GM18519 (cell line): ENCODE data around the gene WDR93.
"Not testable (repeated sequence)": the region's sequence is repeated elsewhere in the genome, so short reads cannot be mapped to it uniquely, and the experiment has no call there.

Experiments used
- ATAC-seq: cut with Tn5 transposase; IDR thresholded peaks from one replicate; pipeline ENCODE4 v1.9.1; 2021; ENCODE audit warnings: mild to moderate bottlenecking, moderate library complexity; ENCODE audit not compliant: unreplicated experiment, low FRiP score

The WDR93 gene

GRCh38 chr15:89766357-89767311 is 76.0 kb downstream of the WDR93 start:
- ATAC-seq, result no peak

- ATAC-seq, result no peak
Measured at GRCh38 chr15:89767411-89767915, 76.9 kb downstream of the WDR93 start.

GRCh38 chr15:89768071-89768500 is 77.5 kb downstream of the WDR93 start:
- ATAC-seq, result no peak

DNA sequence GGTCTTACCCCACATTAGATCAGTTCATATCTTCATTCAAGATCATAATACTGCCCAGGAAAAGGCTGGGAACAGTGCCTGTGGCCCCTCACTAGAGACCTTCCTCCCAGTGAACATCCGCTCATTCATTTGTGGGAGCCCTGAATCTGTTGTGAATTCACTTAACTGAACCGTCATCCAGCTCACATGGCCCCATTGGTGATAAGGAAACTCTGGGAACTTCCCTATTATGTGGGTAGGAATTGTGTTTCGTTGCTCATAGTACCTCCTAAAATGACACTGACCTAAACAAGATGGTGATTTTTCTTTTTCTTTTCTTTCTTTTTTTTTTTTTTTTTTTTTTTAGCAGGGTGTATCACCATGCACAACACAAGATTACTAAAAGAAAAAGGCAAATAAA is 78.8 kb downstream of the WDR93 start:
- no peak for ATAC-seq

DNA sequence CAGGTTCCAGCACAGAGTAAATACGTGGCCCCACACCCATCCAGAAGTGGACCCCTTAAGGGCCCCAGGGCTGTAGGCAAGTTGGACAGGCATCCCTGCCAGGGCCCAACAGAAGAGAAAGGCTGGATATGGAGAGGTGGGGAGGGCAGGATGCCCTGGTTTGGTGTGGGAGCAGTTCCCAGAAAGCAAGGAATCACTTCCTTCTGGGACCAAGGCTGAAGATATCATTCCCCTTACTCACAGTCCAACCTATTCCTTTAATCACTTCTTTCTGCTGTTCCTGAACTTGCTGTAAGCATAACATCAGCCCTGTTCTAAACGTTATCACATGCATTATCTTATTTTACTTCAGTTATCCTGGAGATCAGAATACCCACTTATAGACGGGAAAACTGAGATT is 79.4 kb downstream of the WDR93 start:
- ATAC-seq, result no peak

- ATAC-seq, result no peak
Measured at GRCh38 chr15:89772932-89773583, 82.4 kb downstream of the WDR93 start.

DNA sequence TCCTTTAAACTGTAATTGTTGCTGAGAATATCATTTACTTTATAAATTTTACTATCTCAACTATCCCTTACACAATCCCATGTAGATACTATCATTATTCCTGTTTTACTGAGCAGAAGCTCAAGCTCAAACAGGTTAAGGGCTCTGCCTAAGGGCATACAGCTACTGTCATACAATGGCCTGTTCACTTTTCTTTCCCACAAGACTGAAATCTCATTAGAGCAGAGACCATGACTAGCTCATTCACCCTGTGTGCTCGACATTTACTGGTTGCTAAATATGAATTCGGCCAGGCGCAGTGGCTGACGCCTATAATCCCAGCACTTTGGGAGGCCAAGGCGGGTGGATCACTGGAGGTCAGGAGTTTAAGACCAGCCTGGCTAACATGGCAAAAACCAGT is 83.9 kb downstream of the WDR93 start:
- no peak for ATAC-seq

DNA sequence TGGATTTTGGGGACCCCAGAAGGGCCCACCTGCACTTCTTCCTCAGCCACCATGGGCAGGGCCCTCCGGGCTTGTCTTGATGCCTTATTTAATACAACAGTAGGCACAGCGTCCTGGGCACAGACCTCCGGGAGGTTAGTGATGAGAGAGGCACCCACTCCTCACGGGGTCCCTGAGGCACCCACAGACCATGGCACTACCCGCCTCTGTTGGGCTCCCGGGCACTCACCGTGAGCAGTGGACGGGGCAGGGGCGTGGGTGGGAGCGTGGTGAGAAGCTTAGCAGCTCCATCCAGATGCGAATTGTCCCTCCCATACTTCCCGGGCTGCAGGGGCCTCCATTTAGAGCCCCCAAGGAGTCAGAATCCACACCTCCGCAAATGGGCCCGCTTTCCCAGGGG is 85.2 kb downstream of the WDR93 start:
- no peak for ATAC-seq

DNA sequence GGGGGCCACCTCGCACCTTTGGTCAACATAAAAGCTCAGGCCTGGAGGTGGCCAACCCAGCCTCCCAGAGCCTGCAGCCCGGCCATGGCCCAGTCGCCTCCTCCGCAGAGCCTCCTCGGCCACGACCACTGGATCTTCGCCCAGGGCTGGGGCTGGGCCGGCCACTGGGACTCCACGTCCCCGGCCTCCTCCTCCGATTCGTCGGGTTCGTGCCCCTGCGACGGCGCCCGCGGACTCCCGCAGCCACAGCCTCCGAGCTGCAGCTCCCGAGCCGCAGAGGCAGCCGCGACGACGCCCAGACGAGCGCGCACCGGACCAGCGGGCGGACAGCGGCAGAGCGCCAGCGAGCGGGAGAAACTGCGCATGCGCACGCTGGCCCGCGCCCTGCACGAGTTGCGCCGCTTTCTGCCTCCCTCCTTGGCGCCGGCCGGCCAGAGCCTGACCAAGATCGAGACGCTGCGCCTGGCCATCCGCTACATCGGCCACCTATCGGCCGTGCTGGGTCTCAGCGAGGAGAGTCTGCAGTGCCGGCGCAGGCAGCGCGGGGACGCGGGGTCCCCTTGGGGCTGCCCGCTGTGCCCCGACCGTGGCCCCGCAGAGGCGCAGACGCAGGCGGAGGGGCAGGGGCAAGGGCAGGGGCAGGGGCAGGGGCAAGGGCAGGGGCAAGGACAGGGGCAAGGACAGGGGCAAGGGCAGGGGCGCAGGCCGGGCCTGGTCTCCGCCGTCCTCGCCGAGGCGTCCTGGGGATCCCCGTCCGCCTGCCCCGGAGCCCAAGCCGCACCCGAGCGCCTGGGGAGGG is 85.9 kb downstream of the WDR93 start, which contains the start of gene MESP2:
Gene MESP2 (plus strand): TSS at position 59 of the 799 bp plus-strand sequence. CDS start 26 bp downstream, at position 85.
- no peak for ATAC-seq

GRCh38 chr15:89777073-89777751 is 86.6 kb downstream of the WDR93 start:
- no peak for ATAC-seq

- no peak for ATAC-seq
Measured at GRCh38 chr15:89777782-89778380, 87.3 kb downstream of the WDR93 start.

DNA sequence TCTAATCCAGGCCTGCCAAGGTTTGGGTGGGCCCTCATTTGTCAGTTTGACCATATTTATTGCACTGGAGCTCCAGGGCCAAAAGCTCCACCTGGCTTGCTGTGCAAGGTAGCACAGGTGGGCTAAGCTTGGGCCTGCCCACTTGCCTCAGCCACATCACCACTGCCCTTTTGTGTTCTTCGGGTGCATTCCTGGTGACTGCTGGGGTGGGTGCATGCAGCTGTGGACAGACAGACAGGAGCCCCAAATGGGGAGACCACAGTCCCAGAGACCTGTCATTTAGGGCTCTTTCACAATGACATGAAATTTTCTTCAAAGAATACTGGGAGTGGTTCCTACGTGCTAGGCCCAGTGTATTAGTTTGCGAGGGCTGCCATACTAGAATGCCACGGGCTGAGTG is 88.2 kb downstream of the WDR93 start:
- ATAC-seq, result no peak

GRCh38 chr15:89780601-89781000 is 90.0 kb downstream of the WDR93 start:
- ATAC-seq, result no peak

- no peak for ATAC-seq
Measured at GRCh38 chr15:89781055-89781454, 90.4 kb downstream of the WDR93 start.

DNA sequence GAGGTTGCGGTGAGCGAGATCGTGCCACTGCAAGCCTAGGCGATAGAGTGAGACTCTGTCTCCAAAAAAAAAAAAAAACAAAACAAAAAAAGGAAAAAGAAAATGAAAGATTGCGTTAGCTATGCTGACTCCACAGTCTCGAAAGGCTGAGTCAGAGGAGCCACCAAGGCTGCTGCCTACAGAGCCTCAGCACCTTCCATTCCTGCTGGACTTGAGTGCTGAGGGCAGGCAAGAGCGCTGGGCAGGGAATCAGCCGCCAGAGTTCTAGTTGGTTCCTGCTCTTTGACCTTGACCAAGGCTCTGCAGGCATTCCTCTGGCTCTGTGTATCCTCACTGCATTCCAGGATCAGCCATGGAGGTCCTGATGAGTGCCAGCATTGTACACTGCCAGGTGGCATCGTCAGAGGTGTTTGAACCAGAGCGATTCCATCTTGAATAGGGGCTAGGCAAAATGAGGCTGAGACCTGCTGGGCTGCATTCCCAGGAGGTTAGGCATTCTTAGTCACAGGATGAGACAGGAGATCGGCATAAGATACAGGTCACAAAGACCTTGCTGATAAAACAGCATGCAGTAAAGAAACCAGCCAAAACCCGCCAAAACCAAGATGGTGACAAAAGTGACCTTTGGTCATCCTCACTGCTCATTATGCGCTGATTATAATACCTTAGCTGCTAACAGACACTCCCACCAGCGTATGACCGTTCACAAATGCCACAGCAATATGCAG is 91.4 kb downstream of the WDR93 start:
- ATAC-seq, result no peak

DNA sequence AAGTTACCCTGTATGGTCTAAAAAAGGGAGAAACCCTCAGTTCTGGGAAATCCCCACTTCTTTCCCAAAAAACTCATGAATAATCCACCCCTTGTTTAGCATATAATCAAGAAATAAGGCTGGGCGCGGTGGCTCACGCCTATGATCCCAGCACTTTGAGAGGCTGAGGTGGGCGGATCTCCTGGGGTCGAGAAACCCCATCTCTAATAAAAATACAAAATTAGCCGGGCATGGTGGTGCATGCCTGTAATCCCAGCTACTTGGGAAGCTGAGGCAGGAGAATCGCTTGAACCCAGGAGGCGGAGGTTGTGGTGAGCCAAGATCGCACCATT is 92.0 kb downstream of the WDR93 start:
- not testable (repeated sequence) for ATAC-seq

- ATAC-seq, result no peak
Measured at GRCh38 chr15:89783111-89783860, 92.7 kb downstream of the WDR93 start.

DNA sequence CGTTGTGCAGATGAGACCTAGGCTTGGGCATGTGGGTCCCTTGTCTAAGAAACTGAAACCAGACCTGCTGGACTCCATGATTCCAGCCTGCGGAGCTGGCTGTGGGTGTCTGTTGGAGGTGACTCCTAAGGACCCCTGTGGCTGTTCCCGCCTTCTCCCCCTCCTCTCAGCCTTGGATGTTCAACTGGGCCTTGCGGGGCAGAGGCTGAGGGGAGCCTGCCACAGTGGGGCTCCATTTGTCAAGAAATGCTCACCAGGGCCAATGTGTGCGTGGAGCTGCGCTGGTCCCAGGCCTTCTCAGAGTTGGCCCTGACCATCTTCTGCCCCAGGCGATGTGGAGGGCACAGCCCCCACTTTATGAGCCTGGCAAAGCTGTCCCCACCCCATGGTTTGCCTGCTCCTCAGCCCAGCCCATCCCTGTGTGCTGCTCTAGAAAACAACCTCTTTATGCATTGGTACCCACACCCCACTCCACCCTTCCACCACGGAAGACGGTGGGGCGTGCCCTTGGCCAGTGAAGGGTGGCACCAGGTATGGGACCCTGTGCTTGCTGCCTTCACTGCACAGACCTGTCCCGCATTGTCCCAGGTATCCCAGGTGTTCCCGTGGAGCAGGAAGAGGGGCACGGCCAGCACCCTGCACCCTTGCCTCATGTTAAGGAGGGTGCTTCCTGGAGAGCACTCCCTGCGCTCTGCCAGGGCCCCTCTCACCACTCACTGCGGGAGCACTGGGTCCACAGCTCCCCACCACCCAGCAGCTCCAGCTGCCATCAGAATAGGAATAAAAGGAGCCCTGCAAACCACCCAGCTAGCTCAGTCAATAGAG is 93.5 kb downstream of the WDR93 start:
- ATAC-seq, result no peak
